D721Med (cell line): ENCODE data around the gene TRMT112.

Experiments used
- DNase-seq: peaks from one replicate; pipeline ENCODE4 v3.0.0; 2011; ENCODE audit warnings: low spot score; ENCODE audit not compliant: insufficient read length
- FAIRE-seq: peaks from 2 replicates; lab custom pipeline; 2011; peaks lifted over from hg19 to GRCh38; lab: Jason Lieb, UNC
- CTCF ChIP-seq: IDR thresholded peaks from 2 replicates; pipeline ENCODE4 v1.5.1; 2012; ENCODE audit warnings: mild to moderate bottlenecking, control low read depth; ENCODE audit not compliant: insufficient read depth; ENCODE audit errors: missing control alignments

Gene TRMT112

GRCh38 chr11:64281957-64282770 is 35.2 kb downstream of the TRMT112 start:
- FAIRE-seq, result no peak
- TF ChIP-seq CTCF, result no peak
- no peak for DNase-seq

DNA sequence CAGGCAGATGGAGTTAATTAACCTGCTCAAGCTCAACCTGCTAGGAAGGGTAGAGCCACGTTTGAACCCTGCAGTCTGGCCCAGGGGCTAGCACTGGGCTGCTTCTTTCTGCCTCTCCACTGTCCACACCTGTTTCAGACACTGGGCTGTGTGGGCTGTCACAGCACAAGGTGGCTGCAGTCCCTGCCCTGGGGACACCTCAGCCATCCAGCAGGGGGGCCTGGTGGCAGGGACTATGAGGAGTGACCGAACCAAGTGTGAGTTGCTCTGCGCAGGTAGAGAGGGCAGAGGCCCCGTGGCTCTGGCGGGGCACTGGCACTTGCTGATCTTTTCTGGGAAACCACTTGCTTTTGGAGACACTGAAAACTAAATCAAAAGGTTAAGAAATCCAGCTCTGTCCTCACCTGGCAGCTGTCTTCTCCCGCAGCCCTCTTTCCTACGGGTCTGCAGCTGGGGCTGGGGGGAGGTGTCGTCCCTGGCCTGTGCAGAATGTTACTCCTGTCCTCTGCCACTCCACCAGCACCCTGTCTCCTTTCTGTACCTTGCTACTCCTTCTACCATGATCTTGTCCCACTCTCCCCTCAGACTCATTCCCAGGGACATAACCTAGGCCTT is 38.7 kb downstream of the TRMT112 start:
- FAIRE-seq, result no peak
- no peak for TF ChIP-seq CTCF

GRCh38 chr11:64276653-64277431 is 40.5 kb downstream of the TRMT112 start:
- DNase-seq (no peak), FAIRE-seq (no peak)
- TF ChIP-seq CTCF, result no peak

More for the DNA sequence above, 38.7 kb downstream of the TRMT112 start:
- DNase-seq, result no peak

GRCh38 chr11:64275841-64276240 is 41.5 kb downstream of the TRMT112 start:
- no peak for FAIRE-seq
- DNase-seq, result no peak
- TF ChIP-seq CTCF, result no peak

GRCh38 chr11:64275031-64275800 is 42.1 kb downstream of the TRMT112 start:
- FAIRE-seq (no peak), DNase-seq (no peak)
- TF ChIP-seq CTCF, result no peak

DNA sequence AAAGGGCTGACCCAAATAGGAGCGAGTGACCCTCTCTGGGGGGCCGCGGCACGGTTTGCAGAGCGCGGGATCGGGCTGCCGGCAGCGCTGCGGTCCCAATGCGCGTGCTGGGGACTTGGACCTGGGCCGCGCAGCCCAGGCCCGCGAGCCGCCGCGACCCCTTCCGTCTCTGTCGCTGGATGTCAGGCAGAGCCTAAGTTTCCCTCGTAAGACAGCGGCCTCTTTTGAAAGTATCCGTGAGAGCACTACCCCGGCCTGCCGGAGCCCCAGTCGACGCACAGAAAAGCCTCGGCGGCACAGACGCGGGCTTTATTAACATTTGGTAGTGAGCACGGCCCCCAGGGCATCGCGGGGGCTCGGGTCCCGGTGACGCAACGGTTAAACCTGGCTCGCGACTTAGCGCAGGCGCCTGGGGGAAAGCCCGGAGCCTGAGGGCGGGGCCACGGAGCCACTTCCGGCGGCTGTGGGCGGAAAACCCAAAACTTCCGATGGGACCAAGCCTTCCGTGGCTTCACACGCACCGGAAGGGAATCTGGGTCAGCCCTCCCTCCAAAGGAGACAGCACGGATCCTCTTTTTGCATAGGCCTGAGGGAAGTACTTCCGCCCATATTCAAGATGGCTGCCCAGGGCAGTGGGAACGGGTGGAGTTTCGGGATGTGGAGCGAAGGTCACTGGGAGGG is 47.7 kb downstream of the TRMT112 start:
- TF ChIP-seq CTCF, result no peak
- no peak for DNase-seq
- no peak for FAIRE-seq
